KMS-11 (cell line): Measurements from ENCODE around the gene NDRG4.
A peak's percentile ranks its signal among the peaks of the same experiment; 100 is the strongest.
"Not testable (repeated sequence)": the region's sequence is repeated elsewhere in the genome, so short reads cannot be mapped to it uniquely, and the experiment has no call there.

Experiments
- H2AFZ ChIP-seq: fragments of 200-600 bp; sonication (generic); 2 replicates; pipeline ENCODE4 v1.6.1; 2016; ENCODE audit warnings: antibody characterized with exemption, mixed run types, low read depth
- H3K27ac ChIP-seq: fragments of 200-600 bp; sonication (generic); 2 replicates; pipeline ENCODE4 v1.6.1; 2016; ENCODE audit warnings: mild to moderate bottlenecking, mixed run types
- H3K27me3 ChIP-seq: fragments of 200-600 bp; sonication (generic); 2 replicates; pipeline ENCODE4 v1.6.1; 2017; ENCODE audit warnings: mild to moderate bottlenecking, low read depth, mixed run types, moderate library complexity; ENCODE audit not compliant: insufficient read depth
- H3K36me3 ChIP-seq: fragments of 200-600 bp; sonication (generic); 2 replicates; pipeline ENCODE4 v1.6.1; 2017; ENCODE audit warnings: mild to moderate bottlenecking, mixed run types; ENCODE audit not compliant: insufficient read depth
- H3K4me1 ChIP-seq: fragments of 200-600 bp; sonication (generic); 2 replicates; pipeline ENCODE4 v1.6.1; 2016; ENCODE audit warnings: mild to moderate bottlenecking, low read depth, mixed run types; ENCODE audit not compliant: poor library complexity, severe bottlenecking
- H3K4me2 ChIP-seq: fragments of 200-600 bp; sonication (generic); 2 replicates; pipeline ENCODE4 v1.7.0; 2016; ENCODE audit warnings: mild to moderate bottlenecking, mixed run types
- H3K4me3 ChIP-seq: fragments of 200-600 bp; sonication (generic); IDR thresholded peaks from 2 replicates; pipeline ENCODE4 v1.6.1; 2017; ENCODE audit warnings: low read depth, low read length, mixed read lengths; ENCODE audit not compliant: insufficient read depth
- H3K79me2 ChIP-seq: fragments of 200-600 bp; sonication (generic); 2 replicates; pipeline ENCODE4 v1.6.1; 2016; ENCODE audit warnings: low read depth, mixed run types; ENCODE audit not compliant: insufficient read depth
- H3K9ac ChIP-seq: fragments of 200-600 bp; sonication (generic); 2 replicates; pipeline ENCODE4 v1.6.1; 2016; ENCODE audit warnings: mild to moderate bottlenecking, mixed run types
- H4K20me1 ChIP-seq: fragments of 200-600 bp; sonication (generic); 2 replicates; pipeline ENCODE4 v1.6.1; 2016; ENCODE audit warnings: mild to moderate bottlenecking, mixed run types; ENCODE audit not compliant: insufficient read depth
- TF ChIP-seq, protein P1 (sequence below): fragments of 200-600 bp; sonication (generic); conservative IDR thresholded peaks from 2 replicates; pipeline ENCODE4 v1.6.1; 2017; ENCODE audit warnings: low read depth, mild to moderate bottlenecking, antibody characterized with exemption, low read length, moderate library complexity, mixed read lengths

The NDRG4 gene

DNA sequence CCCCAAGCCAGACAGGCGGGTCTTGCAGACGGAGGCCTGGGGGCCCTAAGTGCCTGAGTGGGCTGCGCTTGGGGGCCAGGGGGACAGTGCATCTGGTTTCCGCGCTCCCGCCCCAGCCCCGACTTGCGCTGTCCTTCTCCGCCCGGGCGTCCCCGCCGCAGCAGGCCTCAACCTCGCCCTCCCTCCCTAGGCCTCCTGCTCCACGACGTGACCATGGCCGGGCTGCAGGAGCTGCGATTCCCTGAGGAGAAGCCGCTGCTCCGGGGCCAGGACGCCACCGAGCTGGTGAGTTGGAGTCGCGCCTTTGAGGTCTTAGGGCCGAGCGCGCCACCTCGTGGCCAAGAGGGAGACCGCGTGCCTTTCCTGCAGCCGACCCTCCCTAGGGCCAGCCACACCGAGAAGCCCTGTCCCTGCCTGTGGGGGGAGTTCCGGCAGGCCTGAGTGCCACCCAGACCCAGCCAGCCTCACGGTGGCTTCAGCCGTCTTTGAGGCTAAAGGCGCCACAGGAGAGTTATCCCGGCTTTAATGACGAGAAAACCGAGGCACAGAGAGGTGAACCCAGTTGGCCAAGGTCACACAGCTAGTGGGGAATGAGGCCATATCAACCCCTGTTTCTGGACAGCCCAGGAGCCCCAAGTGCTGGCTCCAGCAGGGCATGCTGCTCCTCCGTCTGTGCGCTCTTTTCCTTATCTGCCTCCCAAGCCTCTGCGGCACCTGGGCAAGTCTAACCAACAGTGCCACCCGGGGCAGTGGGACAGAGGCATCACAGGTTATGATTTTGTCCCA is 12.2 kb upstream of the NDRG4 start:
- H3K79me2 ChIP-seq: no peaks in the 10 kb centered on the region
- H3K9ac ChIP-seq: no peak overlapping the region
- H3K4me1 ChIP-seq: peaks cover 6% of the 10 kb centered on the region
- no peaks in the 10 kb centered on the region for H4K20me1 ChIP-seq
- peak overlapping the region; percentile 58; the same call in 1 of the 2 replicates for H2AFZ ChIP-seq
- H3K4me3 ChIP-seq: no peak overlapping the region
- no peaks in the 10 kb centered on the region for H3K27me3 ChIP-seq
- H3K27ac ChIP-seq: no peak overlapping the region
- peak overlapping the region; percentile 34; the same call in 1 of the 2 replicates for H3K4me2 ChIP-seq
- H3K36me3 ChIP-seq: no peaks in the 10 kb centered on the region
- TF ChIP-seq, protein P1, sequence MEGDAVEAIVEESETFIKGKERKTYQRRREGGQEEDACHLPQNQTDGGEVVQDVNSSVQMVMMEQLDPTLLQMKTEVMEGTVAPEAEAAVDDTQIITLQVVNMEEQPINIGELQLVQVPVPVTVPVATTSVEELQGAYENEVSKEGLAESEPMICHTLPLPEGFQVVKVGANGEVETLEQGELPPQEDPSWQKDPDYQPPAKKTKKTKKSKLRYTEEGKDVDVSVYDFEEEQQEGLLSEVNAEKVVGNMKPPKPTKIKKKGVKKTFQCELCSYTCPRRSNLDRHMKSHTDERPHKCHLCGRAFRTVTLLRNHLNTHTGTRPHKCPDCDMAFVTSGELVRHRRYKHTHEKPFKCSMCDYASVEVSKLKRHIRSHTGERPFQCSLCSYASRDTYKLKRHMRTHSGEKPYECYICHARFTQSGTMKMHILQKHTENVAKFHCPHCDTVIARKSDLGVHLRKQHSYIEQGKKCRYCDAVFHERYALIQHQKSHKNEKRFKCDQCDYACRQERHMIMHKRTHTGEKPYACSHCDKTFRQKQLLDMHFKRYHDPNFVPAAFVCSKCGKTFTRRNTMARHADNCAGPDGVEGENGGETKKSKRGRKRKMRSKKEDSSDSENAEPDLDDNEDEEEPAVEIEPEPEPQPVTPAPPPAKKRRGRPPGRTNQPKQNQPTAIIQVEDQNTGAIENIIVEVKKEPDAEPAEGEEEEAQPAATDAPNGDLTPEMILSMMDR: peak; percentile 83

DNA sequence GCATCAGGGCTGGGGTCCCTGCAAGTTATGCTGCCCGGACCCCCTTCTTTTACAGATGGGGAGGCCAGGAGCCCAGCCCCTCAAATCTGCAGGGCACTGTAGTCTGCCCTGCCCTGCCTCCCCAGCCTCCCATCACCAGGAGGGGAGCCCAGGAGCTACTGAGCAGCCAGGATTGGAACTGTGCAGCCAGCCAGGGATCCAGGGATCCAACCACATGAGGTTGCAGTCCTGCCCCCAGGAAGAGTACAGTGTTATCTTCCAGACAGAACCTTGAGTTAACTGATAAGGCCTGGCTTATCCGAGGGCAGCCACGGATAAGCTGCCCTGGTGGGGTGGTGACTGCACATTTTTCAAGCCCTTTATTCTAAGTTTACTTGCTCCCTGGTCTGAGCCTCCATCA is 11.4 kb upstream of the NDRG4 start:
- Histone ChIP-seq H3K79me2 (no peaks in the 10 kb centered on the region), H4K20me1 (no peaks in the 10 kb centered on the region), H3K4me3 (no peak overlapping the region), H3K9ac (no peak overlapping the region), H3K4me1 (peaks cover 13% of the 10 kb centered on the region), H3K27me3 (no peaks in the 10 kb centered on the region), H3K27ac (no peak overlapping the region), H2AFZ (no peak overlapping the region), H3K36me3 (no peaks in the 10 kb centered on the region), H3K4me2 (no peak overlapping the region)
- TF ChIP-seq, protein P1: no peak

DNA sequence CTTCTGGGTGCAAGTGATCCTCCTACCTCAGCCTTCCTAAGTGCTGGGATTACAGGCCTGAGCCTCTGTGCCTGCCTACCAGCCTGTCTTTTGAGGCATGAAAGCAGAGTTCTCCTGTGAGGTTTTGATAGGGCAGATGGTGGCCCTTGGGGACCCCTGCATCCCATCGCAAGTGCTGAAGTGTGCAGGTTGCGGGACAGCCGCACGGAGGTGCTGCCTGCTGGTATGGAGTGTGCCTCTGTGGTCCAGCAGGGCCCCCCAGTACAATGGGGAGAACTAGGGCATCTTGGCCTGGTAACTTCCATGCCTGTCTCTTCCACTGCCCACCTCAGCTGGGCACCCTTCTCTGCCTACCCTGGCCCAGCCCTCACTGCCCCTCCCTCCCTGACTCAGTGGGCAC is 9.9 kb upstream of the NDRG4 start:
- H3K36me3 ChIP-seq: no peaks in the 10 kb centered on the region
- no peak overlapping the region for H3K4me3 ChIP-seq
- no peak overlapping the region for H2AFZ ChIP-seq
- no peak overlapping the region for H3K4me2 ChIP-seq
- no peak overlapping the region for H3K9ac ChIP-seq
- TF ChIP-seq, protein P1: no peak
- H4K20me1 ChIP-seq: no peaks in the 10 kb centered on the region
- no peak overlapping the region for H3K27ac ChIP-seq
- peaks cover 27% of the 10 kb centered on the region for H3K4me1 ChIP-seq
- H3K79me2 ChIP-seq: no peaks in the 10 kb centered on the region
- H3K27me3 ChIP-seq: no peaks in the 10 kb centered on the region

DNA sequence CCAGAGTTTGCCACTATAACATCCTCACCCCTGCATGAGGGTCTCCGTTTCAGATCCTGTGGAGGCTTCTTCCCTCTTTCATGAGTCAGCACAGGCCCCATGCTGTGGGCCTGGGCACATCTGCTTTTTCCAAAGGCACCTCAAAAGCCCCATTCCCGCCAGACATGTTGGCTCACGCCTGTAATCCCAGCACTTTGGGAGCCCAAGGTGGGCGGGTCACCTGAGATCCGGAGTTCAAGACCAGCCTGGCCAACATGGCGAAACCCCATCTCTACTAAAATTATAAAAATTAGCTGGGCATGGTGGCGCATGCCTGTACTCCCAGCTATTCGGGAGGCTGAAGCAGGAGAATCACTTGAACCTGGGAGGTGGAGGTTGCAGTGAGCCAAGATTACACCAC is 9.4 kb upstream of the NDRG4 start:
- not testable (repeated sequence) for H3K79me2 ChIP-seq, H4K20me1 ChIP-seq, H3K36me3 ChIP-seq, H3K9ac ChIP-seq, H3K27ac ChIP-seq, H2AFZ ChIP-seq, H3K4me2 ChIP-seq, H3K27me3 ChIP-seq, H3K4me3 ChIP-seq
- peaks cover 32% of the 10 kb centered on the region for H3K4me1 ChIP-seq

DNA sequence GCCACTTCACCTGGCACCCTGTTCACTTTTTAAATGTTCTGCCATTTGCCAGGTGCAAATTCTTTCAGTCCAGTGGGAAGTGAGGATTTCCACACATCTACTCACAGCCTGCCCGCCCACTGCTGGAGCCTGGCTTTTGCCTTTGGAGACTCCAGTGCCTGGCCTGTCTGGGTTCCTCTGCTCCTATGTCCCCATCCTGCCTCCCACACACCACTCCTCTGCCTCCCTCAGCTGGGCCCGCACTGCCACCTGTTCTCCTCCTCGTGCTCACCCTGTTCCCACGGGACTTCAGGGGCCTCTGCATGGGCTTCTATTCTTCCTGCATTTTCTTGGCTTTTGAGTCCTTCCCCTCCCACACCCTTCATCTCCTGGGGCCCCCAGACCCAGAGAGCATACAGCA is 7.9 kb upstream of the NDRG4 start:
- H3K27ac ChIP-seq: no peak overlapping the region
- no peaks in the 10 kb centered on the region for H3K27me3 ChIP-seq
- H4K20me1 ChIP-seq: no peaks in the 10 kb centered on the region
- H3K9ac ChIP-seq: no peak overlapping the region
- no peaks in the 10 kb centered on the region for H3K36me3 ChIP-seq
- H3K4me3 ChIP-seq: no peak overlapping the region
- no peak overlapping the region for H2AFZ ChIP-seq
- H3K4me2 ChIP-seq: no peak overlapping the region
- H3K79me2 ChIP-seq: no peaks in the 10 kb centered on the region
- TF ChIP-seq, protein P1: no peak
- peaks cover 47% of the 10 kb centered on the region for H3K4me1 ChIP-seq
